Measurements from ENCODE around the gene SPTAN1.

SPTAN1 gene

DNA sequence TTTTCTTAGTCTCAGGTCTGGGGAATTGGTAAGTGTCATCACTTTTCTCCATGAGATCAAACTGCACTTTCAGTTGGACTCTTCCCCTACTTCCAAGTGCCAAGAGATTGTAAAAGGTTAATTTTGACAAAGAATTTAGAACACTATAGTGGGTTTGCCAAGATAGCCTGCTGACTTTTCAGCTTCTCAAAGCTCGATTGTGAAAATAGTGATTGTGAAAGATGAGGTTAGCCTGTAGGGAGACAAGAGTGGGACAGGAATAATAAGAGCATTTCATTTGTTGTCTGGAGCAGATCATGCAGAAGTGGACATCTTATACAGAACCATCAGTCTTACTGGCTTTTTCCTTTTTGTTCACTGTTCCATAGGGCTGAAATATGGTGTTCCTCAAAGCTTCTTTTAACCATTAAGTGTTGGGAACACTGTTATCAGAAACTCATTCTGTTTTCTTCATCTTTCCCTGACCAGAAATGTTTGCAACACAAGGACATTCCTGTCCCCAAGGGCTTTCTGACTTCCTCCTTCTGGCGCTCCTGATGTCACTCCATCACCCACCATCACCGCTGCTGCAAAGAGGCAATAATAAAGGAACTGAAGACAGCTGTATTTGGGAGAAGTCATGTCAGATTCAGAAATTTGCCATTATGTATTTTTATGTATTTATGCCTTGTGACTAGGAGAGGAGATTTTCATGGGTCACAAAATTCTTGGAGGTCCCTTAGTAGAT is 11.6 kb upstream of the SPTAN1 start:
- no peaks in the 10 kb centered on the region for H3K4me1 Mint-ChIP-seq
- no peaks in the 10 kb centered on the region for H3K9me3 Mint-ChIP-seq
- ATAC-seq (ENCODE audit: low read depth): no peak
- no peak for DNase-seq (ENCODE audit: low spot score in 2 of 2)
- H3K27me3 Mint-ChIP-seq: no peaks in the 10 kb centered on the region
- no peak overlapping the region for H3K27ac Mint-ChIP-seq
- peaks cover 25% of the 10 kb centered on the region for H3K36me3 Mint-ChIP-seq
- H3K4me3 Mint-ChIP-seq: no peak overlapping the region

DNA sequence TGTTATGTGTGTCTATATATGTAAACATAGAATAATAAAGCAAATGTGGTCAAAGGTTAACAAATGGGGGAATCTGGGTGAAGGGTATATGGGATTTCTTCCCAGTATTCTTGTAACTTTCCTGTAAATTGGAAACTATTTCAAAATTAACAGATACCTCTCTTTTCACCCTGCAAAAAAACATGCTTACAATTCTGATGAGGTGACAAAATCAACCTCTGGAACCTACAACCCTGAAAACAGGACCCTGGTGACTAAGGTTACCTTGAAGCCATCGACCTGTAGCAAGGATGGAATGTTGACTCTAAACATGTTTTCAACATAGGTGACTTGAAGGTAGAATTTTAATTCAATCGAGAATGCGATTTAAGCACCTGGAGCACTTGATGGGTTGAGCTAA is 5.9 kb upstream of the SPTAN1 start:
- peaks cover 6% of the 10 kb centered on the region for H3K4me1 Mint-ChIP-seq
- DNase-seq (ENCODE audit: low spot score in 2 of 2) (no peak), ATAC-seq (ENCODE audit: low read depth) (no peak)
- H3K36me3 Mint-ChIP-seq: peaks cover 5% of the 10 kb centered on the region
- H3K9me3 Mint-ChIP-seq: no peaks in the 10 kb centered on the region
- no peak overlapping the region for H3K27ac Mint-ChIP-seq
- H3K27me3 Mint-ChIP-seq: no peaks in the 10 kb centered on the region
- no peak overlapping the region for H3K4me3 Mint-ChIP-seq

DNA sequence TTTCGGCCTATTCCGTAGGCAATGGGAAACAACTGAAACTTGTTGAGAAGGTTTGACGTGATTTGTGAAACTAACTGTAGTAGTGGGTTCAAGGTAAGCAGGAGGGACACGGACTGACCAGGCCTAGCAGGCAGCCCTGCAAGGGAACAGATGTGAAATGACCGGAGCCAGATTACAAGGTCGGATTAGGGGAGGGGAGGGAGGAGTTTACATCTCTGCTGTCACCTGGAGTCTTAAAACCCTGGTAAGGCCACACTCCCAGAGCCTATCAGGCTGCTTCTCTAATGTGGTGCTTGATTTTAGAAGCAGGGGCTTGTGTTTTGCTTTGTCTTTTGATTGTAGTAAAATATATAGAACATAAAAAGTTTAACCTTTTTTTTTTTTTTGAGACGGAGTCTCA is 3.5 kb upstream of the SPTAN1 start:
- no peak overlapping the region for H3K27ac Mint-ChIP-seq
- H3K36me3 Mint-ChIP-seq: no peaks in the 10 kb centered on the region
- H3K4me1 Mint-ChIP-seq: peaks cover 11% of the 10 kb centered on the region
- no peak for DNase-seq (ENCODE audit: low spot score in 2 of 2)
- H3K9me3 Mint-ChIP-seq: no peaks in the 10 kb centered on the region
- H3K27me3 Mint-ChIP-seq: no peaks in the 10 kb centered on the region
- no peak for ATAC-seq (ENCODE audit: low read depth)
- no peak overlapping the region for H3K4me3 Mint-ChIP-seq

DNA sequence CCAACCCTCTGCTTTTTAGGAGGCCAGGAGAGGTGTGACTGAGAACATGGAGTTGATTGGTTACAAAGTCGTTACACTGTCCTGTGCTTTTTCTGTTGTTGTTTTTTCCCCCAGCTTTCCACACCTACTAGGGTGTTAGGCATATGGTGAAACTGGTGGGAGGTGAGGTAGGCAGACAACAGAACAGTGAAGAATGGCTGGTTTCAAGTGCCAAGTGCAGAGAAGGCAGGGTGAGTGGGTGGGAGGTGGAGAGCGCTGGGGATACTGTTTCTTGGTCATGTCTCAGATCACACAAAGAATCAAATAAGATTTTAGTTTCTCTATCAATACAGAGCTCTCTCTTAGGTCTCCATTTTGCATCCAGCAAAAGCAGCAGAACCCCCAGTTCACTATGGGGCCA is 2.2 kb upstream of the SPTAN1 start:
- ATAC-seq (ENCODE audit: low read depth) (no peak), DNase-seq (ENCODE audit: low spot score in 2 of 2) (no peak)
- Mint-ChIP-seq H3K27me3 (no peaks in the 10 kb centered on the region), H3K27ac (no peak overlapping the region), H3K4me1 (peaks cover 11% of the 10 kb centered on the region), H3K9me3 (no peaks in the 10 kb centered on the region), H3K36me3 (no peaks in the 10 kb centered on the region), H3K4me3 (no peak overlapping the region)

DNA sequence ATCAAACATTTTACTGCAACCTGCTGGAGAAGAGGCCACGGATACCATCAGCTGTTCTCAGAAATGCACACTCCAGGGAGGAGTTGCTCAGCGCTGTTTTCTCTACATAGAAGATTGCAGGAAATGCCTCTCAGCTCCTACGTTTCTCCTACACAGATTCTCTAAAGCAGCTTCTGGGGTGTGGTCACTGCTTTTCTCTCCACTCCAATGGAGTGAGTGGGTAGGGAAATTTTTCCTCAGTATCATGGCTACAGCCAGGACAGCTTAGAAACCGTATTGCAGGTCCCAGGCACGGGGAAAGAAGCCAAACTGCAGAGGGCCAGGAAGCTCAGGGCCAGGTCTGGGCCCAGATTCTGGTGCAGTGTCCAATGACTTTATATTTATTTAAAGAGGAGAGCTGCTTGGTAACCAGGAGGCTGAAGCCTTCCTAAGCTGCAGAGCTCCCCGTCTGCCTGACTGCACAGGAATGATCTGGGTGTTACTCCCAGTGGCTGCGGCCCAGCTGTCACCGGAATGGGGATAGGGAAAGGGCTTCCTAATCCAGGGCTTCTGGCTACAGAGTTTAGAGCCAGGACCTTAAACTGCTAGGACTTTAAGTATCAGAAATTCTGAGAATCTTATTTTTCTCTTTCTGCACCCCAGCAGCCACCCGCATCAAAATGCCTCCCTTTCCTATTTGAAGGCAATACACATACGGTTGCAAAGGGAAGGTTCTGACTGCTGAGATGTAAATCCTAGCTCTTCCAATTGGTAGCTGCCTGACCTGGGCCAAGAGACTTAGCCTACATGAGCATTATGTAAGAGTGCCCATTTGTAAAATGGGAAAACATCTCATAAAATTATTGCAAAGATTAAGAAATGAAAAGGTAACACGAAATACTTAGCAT is 1.4 kb upstream of the SPTAN1 start:
- Mint-ChIP-seq H3K9me3 (no peaks in the 10 kb centered on the region), H3K36me3 (no peaks in the 10 kb centered on the region), H3K4me1 (peaks cover 11% of the 10 kb centered on the region), H3K27ac (no peak overlapping the region), H3K27me3 (no peaks in the 10 kb centered on the region), H3K4me3 (peak overlapping the region; percentile 96)
- ATAC-seq (ENCODE audit: low read depth): no peak
- DNase-seq (ENCODE audit: low spot score in 2 of 2): no peak

DNA sequence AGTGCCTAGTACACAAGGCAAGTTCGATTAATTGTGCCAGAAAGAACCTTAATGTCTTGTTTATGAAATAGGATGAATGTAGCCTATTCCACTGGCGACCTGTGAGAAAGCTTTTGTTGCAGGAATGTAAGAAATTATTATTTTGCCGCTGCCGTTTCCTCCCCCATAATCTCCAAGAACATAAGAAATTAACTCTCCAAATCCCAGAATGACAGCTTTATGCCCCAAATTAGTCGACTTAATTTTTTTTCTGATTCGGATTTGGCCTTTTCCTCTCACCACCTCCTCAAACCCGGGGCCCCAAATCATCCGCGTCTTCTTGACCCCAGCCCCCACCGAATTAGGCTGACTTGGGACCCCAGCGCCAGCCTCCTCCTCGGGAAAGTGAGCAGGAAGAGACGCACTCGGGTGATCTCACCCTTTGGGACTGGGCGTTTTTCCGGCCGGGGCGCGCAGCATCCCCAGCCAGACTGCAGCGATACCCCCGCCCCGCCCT is 682 bp upstream of the SPTAN1 start:
- Mint-ChIP-seq H3K9me3 (no peaks in the 10 kb centered on the region), H3K27ac (no peak overlapping the region), H3K4me1 (peaks cover 11% of the 10 kb centered on the region), H3K36me3 (no peaks in the 10 kb centered on the region), H3K27me3 (no peaks in the 10 kb centered on the region), H3K4me3 (peak overlapping the region; percentile 96)
- ATAC-seq (ENCODE audit: low read depth) (no peak), DNase-seq (ENCODE audit: low spot score in 2 of 2) (no peak)

DNA sequence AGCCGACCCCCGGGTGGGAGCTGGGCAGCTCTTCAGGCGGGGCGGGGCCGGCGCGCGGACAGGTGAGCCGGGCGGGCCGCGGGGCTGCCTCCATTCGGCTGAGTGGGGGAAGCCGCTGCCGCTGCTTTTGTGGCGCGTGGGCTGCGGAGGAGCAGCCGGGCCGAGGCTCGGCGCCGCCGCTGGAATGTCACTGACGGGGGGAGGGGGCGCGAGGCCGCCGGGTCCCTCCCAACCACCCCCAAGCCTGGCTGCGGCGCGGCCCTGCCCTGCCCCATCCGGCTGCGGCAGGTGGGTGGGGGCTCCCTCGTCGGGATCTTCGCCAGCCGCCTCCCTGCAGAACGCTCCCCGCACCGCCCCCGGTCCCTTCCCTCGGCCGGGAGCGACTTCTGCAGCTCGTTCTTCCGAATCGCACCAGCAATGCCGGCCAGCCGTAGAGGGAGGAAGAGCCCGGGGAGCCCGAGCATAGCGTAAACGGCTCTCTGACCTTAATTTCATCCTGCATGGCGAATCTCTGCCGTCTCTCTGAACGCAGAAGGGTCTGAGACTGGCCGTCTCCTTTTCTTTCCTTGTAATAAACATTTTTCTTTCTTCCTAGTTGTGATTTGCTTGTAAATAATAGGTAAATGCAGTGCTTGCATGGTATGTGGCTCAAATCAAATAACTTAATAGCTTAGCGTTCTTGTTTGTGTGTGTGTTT is 505 bp downstream of the SPTAN1 start:
- Mint-ChIP-seq H3K27ac (no peak overlapping the region), H3K36me3 (no peaks in the 10 kb centered on the region), H3K4me3 (peak overlapping the region; percentile 96), H3K27me3 (no peaks in the 10 kb centered on the region), H3K9me3 (no peaks in the 10 kb centered on the region), H3K4me1 (peaks cover 18% of the 10 kb centered on the region)
- ATAC-seq (ENCODE audit: low read depth) (peak; percentile 25), DNase-seq (ENCODE audit: low spot score in 2 of 2) (no peak)

DNA sequence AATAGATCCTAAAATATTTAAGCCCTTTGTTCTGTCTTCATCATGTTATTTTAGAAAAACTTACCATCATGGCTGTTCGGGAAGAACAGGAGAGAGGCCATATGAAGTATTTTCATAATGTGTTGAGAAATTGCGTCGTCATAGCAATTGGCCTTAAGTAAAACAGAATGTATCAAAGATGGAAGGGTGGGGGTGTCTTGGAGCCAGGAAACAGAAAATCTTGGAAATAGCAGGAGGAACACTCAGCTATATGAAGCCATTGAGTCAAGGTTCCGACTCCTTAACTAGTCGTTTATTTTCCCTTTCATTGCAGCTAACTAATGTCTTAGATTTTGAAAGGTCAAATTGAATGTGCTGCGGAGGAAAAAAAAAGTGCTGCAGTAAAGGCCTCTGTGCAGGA is 1.3 kb downstream of the SPTAN1 start:
- Mint-ChIP-seq H3K27me3 (no peaks in the 10 kb centered on the region), H3K4me3 (no peak overlapping the region), H3K9me3 (no peaks in the 10 kb centered on the region), H3K36me3 (no peaks in the 10 kb centered on the region), H3K27ac (no peak overlapping the region), H3K4me1 (peaks cover 20% of the 10 kb centered on the region)
- DNase-seq (ENCODE audit: low spot score in 2 of 2) (no peak), ATAC-seq (ENCODE audit: low read depth) (no peak)

DNA sequence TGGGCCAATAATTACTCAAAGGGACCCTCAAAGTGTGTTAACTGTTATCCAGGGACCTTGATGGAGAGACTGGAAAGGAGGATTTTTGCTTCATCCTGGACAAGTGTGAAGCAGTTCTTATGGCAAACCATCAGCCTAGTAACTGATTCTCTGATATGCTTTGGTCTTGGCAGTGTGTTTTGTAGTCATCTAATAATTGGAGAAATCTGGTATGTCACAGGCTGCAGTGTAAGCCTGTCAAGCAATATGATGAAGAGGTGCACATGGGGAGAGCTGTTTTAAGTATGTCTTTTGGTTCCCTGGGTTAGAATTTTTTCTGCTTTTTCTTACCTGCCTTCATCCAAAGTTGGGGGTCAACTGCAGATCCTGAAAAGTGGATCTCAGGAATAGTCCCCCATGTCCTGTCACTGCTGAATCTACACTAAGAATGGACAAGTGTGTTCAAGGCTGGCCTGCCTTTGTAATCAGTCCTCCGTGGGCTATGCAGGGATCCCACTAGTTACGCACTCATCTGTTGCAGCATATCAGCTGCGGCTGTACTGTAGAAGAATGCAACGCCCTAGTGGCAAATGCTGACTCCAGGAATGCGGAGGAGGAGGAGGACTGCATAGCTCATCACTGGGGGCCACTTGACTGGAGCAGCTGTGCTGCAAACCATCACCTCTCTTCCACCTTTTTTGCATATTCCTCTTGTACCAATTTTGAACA is 1.9 kb downstream of the SPTAN1 start:
- H3K4me1 Mint-ChIP-seq: peaks cover 23% of the 10 kb centered on the region
- H3K27me3 Mint-ChIP-seq: no peaks in the 10 kb centered on the region
- no peaks in the 10 kb centered on the region for H3K9me3 Mint-ChIP-seq
- H3K36me3 Mint-ChIP-seq: no peaks in the 10 kb centered on the region
- ATAC-seq (ENCODE audit: low read depth) (no peak), DNase-seq (ENCODE audit: low spot score in 2 of 2) (peak in 1 of 2 donors; percentile 5)
- no peak overlapping the region for H3K27ac Mint-ChIP-seq
- H3K4me3 Mint-ChIP-seq: no peak overlapping the region

DNA sequence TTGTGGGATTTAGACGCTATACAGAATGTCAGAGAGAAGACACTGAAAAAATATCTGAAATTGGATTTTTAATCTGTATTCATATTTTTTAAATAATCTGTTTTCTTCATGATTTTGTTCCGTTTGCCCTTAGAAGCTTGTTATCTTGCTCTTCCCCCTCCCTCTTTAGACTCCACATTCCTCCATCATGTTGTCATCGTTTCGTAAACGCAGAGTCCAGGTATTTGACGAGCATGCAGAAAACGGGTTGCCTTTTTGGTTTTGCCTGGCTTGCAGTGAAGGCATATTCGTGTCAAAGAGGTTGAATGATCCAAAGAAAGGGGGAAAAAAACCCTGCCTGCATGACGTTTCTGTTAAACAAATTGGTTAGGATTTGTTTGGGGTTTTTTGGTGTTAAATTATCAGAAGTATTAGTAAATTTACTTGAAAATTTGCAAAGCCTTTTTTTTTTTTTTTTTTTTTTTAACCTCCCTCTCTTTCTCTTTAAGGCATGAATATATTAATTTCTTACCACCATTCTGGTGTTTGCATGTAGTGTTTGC is 2.9 kb downstream of the SPTAN1 start:
- H3K36me3 Mint-ChIP-seq: no peaks in the 10 kb centered on the region
- no peaks in the 10 kb centered on the region for H3K27me3 Mint-ChIP-seq
- H3K27ac Mint-ChIP-seq: no peak overlapping the region
- peaks cover 23% of the 10 kb centered on the region for H3K4me1 Mint-ChIP-seq
- no peak for DNase-seq (ENCODE audit: low spot score in 2 of 2)
- no peak for ATAC-seq (ENCODE audit: low read depth)
- no peak overlapping the region for H3K4me3 Mint-ChIP-seq
- H3K9me3 Mint-ChIP-seq: no peaks in the 10 kb centered on the region

DNA sequence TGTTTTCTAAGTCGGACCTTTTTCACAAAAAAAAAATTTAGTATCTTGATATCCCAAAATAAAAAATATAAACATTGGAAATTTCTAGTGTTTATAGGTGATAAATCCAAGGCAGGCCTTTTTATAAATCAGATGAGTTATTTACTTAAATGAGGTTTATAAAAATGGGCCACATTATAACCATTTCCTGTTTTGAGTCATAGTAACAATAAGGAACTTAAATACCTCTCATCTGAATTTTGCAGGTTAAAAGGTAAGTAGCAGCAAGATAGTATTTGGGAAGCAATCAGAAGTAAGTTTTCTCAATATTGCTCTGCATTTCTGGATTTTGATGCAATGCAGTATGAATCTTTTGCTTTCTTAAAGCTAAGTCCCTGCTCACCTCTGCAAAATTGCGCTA is 3.9 kb downstream of the SPTAN1 start:
- Mint-ChIP-seq H3K9me3 (no peaks in the 10 kb centered on the region), H3K27me3 (no peaks in the 10 kb centered on the region), H3K36me3 (no peaks in the 10 kb centered on the region), H3K4me3 (no peak overlapping the region), H3K27ac (no peak overlapping the region), H3K4me1 (peaks cover 23% of the 10 kb centered on the region)
- DNase-seq (ENCODE audit: low spot score in 2 of 2) (no peak), ATAC-seq (ENCODE audit: low read depth) (no peak)

DNA sequence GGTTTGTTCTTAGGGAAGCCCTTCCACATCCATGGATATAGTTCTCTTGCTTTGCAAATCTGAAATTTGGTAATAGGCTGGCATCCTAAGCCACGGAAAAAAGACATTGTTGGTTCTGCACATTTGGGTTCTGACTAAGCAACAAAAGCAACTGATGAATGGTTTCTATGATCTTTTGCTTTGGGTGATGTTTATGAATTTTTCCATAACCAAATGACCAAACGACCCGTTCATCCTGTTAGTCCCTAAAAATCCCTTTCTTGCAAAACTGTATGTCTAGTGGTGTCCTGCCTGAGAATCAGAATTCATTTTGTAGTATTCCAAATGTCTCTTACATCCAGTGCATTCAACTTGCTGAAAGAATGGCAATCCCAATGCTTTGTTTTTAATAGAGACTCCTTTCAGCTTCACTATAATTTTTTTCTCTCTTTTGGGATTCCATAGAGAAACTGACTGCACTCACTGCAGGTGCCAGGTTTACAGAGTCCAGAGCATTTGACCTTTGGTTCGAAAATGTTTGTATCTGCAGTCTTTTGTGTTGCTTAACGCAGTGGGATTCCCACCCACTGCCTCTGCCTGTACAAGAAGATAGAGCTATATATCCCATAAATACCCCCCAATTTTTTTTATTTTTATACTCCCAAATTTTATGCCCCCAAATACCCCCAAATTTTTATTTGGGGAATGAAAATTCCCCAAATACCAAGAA is 4.7 kb downstream of the SPTAN1 start:
- DNase-seq (ENCODE audit: low spot score in 2 of 2) (no peak), ATAC-seq (ENCODE audit: low read depth) (no peak)
- Mint-ChIP-seq H3K4me3 (peak overlapping the region; percentile 27), H3K36me3 (peaks cover 2% of the 10 kb centered on the region), H3K27ac (no peak overlapping the region), H3K27me3 (no peaks in the 10 kb centered on the region), H3K9me3 (no peaks in the 10 kb centered on the region), H3K4me1 (peaks cover 19% of the 10 kb centered on the region)
